Measurements from ENCODE around the gene ENO4.

The ENO4 gene

DNA sequence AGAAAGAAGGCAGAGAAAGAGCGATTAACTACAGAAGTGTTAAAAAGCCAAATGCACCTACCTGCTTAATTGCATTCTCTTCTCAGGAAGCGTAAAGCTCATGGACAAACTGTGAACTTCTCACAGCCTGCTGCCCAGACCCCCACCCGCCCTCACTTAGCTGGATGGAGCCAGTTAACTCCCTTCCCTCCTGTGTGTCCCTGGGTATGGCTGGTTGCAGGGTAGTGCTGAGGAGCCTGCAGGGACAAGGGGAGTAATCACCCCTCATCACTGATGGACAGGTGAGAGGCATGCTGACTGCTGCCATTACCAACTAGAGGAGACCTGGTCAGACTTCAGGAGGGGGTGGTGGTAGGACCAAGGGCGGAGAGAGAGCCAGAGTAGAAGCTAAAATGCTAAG, 37.5 kb downstream of the ENO4 start:
- no peak for DNase-seq (ENCODE audit: low read depth)
- no peak overlapping the region for H3K4me3 ChIP-seq (ENCODE audit: control insufficient read depth, low read depth, low read length)
- TF ChIP-seq, protein P1, sequence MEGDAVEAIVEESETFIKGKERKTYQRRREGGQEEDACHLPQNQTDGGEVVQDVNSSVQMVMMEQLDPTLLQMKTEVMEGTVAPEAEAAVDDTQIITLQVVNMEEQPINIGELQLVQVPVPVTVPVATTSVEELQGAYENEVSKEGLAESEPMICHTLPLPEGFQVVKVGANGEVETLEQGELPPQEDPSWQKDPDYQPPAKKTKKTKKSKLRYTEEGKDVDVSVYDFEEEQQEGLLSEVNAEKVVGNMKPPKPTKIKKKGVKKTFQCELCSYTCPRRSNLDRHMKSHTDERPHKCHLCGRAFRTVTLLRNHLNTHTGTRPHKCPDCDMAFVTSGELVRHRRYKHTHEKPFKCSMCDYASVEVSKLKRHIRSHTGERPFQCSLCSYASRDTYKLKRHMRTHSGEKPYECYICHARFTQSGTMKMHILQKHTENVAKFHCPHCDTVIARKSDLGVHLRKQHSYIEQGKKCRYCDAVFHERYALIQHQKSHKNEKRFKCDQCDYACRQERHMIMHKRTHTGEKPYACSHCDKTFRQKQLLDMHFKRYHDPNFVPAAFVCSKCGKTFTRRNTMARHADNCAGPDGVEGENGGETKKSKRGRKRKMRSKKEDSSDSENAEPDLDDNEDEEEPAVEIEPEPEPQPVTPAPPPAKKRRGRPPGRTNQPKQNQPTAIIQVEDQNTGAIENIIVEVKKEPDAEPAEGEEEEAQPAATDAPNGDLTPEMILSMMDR (conservative IDR thresholded peaks at IDR 0.05; ENCODE audit: control insufficient read depth, insufficient read depth, low read depth, low read length) = no peak

DNA sequence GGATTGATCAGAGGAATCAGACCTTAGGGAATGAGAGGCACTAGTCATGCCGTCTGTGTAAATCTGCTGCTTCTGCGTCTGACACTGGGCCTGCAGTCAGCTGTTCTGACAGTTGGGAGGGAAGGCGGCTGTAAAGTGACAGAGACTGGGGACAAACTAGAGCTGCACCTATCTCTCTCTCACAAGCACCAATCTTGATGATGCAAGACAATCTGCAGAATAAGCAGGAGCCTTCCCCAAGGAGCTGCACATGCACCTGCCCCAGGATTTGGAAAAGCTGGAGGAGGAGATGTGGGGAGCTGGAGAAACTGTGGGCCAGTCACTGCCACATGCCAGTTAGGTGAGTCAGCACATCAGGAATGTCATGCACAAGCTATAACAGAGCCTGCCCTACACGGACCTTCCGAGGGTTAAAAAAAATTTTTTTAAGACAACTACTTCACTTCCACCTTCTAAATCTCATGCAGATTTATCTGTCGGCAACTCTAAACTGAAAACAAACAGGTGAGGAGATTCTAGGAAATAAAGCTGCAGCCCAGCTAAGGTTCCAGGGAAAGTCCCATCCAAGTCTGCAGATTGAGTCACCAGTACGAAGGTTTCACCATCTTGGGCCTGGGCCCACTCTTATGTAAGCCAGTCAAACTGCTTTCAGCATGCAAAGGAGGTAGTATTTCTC, 39.2 kb downstream of the ENO4 start:
- TF ChIP-seq, protein P1 (conservative IDR thresholded peaks at IDR 0.05; ENCODE audit: control insufficient read depth, insufficient read depth, low read depth, low read length) = no peak
- no peak overlapping the region for H3K4me3 ChIP-seq (ENCODE audit: control insufficient read depth, low read depth, low read length)
- peak; percentile 81 for DNase-seq (ENCODE audit: low read depth)

DNA sequence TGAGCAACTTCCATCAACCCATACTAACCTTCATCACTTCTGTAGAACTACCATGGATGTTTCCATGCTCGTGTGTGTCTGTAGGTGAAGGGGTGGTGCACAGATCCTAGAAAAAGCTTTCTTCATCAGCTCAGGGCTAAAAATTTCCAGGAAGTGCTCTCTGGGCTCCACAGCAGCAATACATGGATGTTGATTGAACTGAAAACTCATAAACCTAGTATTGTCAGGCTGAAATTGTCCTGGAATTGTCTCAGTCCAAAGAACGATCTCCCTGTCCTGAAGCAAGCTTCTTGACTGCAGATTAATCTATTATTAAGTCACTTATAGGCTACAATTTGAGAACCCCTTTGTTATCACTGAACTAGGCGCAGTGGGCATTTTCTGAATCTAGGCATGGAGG, 39.8 kb downstream of the ENO4 start:
- TF ChIP-seq, protein P1 (conservative IDR thresholded peaks at IDR 0.05; ENCODE audit: control insufficient read depth, insufficient read depth, low read depth, low read length) = no peak
- no peak for DNase-seq (ENCODE audit: low read depth)
- H3K4me3 ChIP-seq (ENCODE audit: control insufficient read depth, low read depth, low read length) = no peak overlapping the region

DNA sequence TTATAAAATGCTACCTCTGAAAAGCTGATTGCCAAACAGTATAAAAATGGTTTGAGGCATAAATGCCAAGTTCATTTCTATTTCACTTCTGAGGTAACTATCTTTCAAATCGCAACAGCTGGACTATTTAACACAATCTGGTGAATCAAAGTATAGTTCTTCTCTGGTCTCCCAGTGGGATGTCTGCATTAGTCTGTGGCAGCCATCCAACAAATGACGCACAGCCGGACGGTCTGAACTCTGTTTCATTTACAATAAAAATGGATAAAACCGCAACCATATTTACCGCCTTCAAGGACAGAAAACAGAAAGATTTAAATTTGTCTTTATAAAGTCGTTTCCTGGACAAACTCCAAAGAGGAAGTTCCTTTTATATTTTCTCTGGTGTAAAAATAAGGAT, 41.9 kb downstream of the ENO4 start:
- DNase-seq (ENCODE audit: low read depth) = peak; percentile 90
- TF ChIP-seq, protein P1 (conservative IDR thresholded peaks at IDR 0.05; ENCODE audit: control insufficient read depth, insufficient read depth, low read depth, low read length) = no peak
- no peak overlapping the region for H3K4me3 ChIP-seq (ENCODE audit: control insufficient read depth, low read depth, low read length)

DNA sequence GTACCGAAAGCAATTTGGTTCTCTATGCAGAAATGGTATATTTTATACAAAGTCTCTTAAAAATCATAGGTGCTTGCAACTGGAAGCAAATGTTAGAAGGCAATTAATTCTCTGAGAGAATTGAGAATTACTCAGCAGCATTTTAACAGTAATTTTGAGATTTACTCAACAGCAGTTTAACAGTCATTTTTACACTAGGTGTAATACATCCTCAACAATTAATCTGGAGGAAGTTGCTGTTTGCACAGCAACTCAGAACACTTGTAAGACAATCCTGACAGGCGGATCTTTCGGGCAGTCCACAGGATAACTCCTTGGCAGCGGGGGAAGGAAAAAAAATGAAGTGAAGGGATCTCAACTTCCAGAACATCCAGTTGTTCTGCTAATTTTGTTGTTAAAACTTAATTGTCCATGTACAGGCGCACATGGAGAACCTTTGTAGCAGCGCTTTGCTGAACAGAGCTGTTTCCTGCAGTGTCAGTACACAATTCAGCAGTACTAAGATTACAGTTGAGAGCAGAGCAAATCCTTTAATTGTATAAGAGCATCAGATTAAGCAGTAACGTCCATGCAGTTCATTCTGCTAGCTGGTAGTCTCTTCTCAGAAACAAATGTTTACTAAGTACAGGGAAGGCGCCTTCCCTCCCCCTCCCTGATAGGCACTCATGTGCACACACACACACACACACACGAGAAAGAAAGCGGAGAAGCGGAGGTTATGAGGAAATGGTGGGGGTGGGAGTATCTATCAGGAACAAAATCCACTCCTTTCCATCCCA, 43.8 kb downstream of the ENO4 start:
- no peak for DNase-seq (ENCODE audit: low read depth)
- TF ChIP-seq, protein P1 (conservative IDR thresholded peaks at IDR 0.05; ENCODE audit: control insufficient read depth, insufficient read depth, low read depth, low read length) = no peak
- H3K4me3 ChIP-seq (ENCODE audit: control insufficient read depth, low read depth, low read length) = no peak overlapping the region

DNA sequence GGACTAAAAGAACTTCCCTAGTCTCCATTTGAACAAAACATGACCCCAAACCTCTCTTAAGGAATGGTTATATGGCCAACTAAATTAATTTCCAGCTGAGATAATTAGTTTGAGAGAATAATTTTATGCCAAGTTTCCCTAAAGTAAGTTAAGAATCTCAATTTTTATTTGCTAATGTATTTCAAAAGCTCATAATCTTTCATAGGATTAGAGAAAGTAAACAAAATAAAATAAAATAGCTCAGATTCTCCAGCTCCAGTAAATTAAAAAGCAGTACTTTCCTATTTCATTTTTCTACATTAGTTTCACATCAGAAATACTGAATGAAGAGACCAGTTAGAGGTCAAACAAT, 44.4 kb downstream of the ENO4 start:
- DNase-seq (ENCODE audit: low read depth) = no peak
- TF ChIP-seq, protein P1 (conservative IDR thresholded peaks at IDR 0.05; ENCODE audit: control insufficient read depth, insufficient read depth, low read depth, low read length) = no peak
- H3K4me3 ChIP-seq (ENCODE audit: control insufficient read depth, low read depth, low read length) = no peak overlapping the region
